Common myeloid progenitor, CD34-positive (primary cell): ENCODE results near the gene ERICH4.
"Not testable (repeated sequence)": the region's sequence is repeated elsewhere in the genome, so short reads cannot be mapped to it uniquely, and the experiment has no call there.

Source experiments
- CTCF ChIA-PET: fragments of 350-600 bp; sonication (Branson Sonifier 250); formaldehyde crosslinking; loops from one replicate; lab custom pipeline; 2021; ENCODE audit warnings: antibody characterized with exemption; lab: Charles Lee
- POLR2A ChIA-PET: fragments of 350-600 bp; sonication (Branson Sonifier 250); formaldehyde crosslinking; loops from one replicate; lab custom pipeline; 2021; ENCODE audit warnings: antibody characterized with exemption; lab: Charles Lee
- DNase-seq, 3 donors: peaks; one replicate each; pipeline versions ENCODE4 v3.0.0 to v3.0.0-alpha.2; 2013
- H3K27ac ChIP-seq, 2 experiments: 1 replicate in 1 of 2; 2 replicates in 1 of 2; pipeline ENCODE4 v1.7.0; 2013; ENCODE audit warnings: inconsistent platforms in 2 of 2, low read length in 2 of 2, mild to moderate bottlenecking in 2 of 2, low read depth in 1 of 2, moderate library complexity in 1 of 2; ENCODE audit not compliant: severe bottlenecking in 2 of 2, insufficient read depth in 1 of 2, poor library complexity in 1 of 2
- H3K27me3 ChIP-seq, 5 experiments: replicated peaks in 2 of 5; 1 replicate in 3 of 5; 2 replicates in 2 of 5; pipeline versions ENCODE4 v1.6.1 to v1.7.0; 2013; ENCODE audit warnings: low read length in 4 of 5, mild to moderate bottlenecking in 2 of 5, moderate library complexity in 2 of 5, inconsistent platforms in 1 of 5; ENCODE audit not compliant: insufficient read depth in 5 of 5, control insufficient read depth in 4 of 5
- H3K36me3 ChIP-seq, 4 experiments: 1 replicate in 2 of 4; 2 replicates in 2 of 4; pipeline versions ENCODE4 v1.6.1 to v1.7.0; 2013; ENCODE audit warnings: low read length in 3 of 4, control low read depth in 1 of 4, mild to moderate bottlenecking in 1 of 4; ENCODE audit not compliant: control insufficient read depth in 4 of 4, insufficient read depth in 4 of 4
- H3K4me1 ChIP-seq, 4 experiments: 1 replicate in 3 of 4; 2 replicates in 1 of 4; pipeline versions ENCODE4 v1.6.1 to v1.7.1; 2013; ENCODE audit warnings: low read length in 3 of 4, mild to moderate bottlenecking in 3 of 4, control low read depth in 1 of 4, inconsistent platforms in 1 of 4, moderate library complexity in 1 of 4; ENCODE audit not compliant: control insufficient read depth in 4 of 4, insufficient read depth in 4 of 4; ENCODE audit errors: control extremely low read depth in 1 of 4
- H3K4me3 ChIP-seq, 7 experiments: 1 replicate in 4 of 7; 2 replicates in 3 of 7; pipeline versions ENCODE4 v1.5.1 to v1.7.0; 2013; ENCODE audit warnings: mild to moderate bottlenecking in 7 of 7, low read length in 6 of 7, moderate library complexity in 6 of 7, inconsistent platforms in 2 of 7, low read depth in 2 of 7, control low read depth in 1 of 7; ENCODE audit not compliant: insufficient read depth in 4 of 7, control insufficient read depth in 1 of 7; ENCODE audit errors: extremely low read depth in 1 of 7
- H3K9me3 ChIP-seq, 5 experiments: 1 replicate in 4 of 5; 2 replicates in 1 of 5; pipeline versions ENCODE4 v1.6.1 to v1.7.1; 2013; ENCODE audit warnings: low read length in 4 of 5, mild to moderate bottlenecking in 2 of 5, inconsistent platforms in 1 of 5, low read depth in 1 of 5, moderate library complexity in 1 of 5; ENCODE audit not compliant: control insufficient read depth in 4 of 5, insufficient read depth in 2 of 5; ENCODE audit errors: control extremely low read depth in 1 of 5
- WGBS: methylation state at CpG from one replicate; pipeline ENCODE4 v1.1.5; 2013; ENCODE audit not compliant: insufficient coverage; 5-methylcytosine and 5-hydroxymethylcytosine counted together

ERICH4 gene

GRCh38 chr19:41480336-41480735 is 37.4 kb downstream of the ERICH4 start:
- no peaks in the 10 kb centered on the region for H3K9me3 ChIP-seq
- no peak overlapping the region for H3K4me3 ChIP-seq
- H3K27me3 ChIP-seq = peaks cover 2 to 28% (median 16%) of the 10 kb centered on the region in 5 experiments
- ChIA-PET POLR2A (no interaction called here), CTCF (no interaction called here)
- no peaks in the 10 kb centered on the region for H3K36me3 ChIP-seq
- no peak overlapping the region for H3K27ac ChIP-seq
- DNase-seq = no peak
- WGBS = 93% methylated on average over 12 of the region's 12 CpGs
- no peaks in the 10 kb centered on the region for H3K4me1 ChIP-seq

GRCh38 chr19:41484822-41485221 is 41.9 kb downstream of the ERICH4 start:
- CTCF ChIA-PET = interaction anchor here (1.3 to 1.5 kb wide), 2 partner anchors 12 to 38 kb away, joined by 4 read pairs; no protein-coding TSS in a partner anchor
- Histone ChIP-seq H3K27ac (no peak overlapping the region), H3K36me3 (no peaks in the 10 kb centered on the region), H3K4me3 (no peak overlapping the region), H3K27me3 (peaks cover 0 to 30% (median 5%) of the 10 kb centered on the region in 5 experiments), H3K9me3 (peaks cover 0 to 9% (median 0%) of the 10 kb centered on the region in 5 experiments), H3K4me1 (no peaks in the 10 kb centered on the region)
- 100% methylated on average over 2 of the region's 4 CpGs for WGBS
- POLR2A ChIA-PET = no interaction called here
- DNase-seq = no peak

GRCh38 chr19:41486953-41487352 is 44.0 kb downstream of the ERICH4 start:
- no CpG with 5 or more reads among the region's 4 CpGs for WGBS
- POLR2A ChIA-PET, H3K4me3 ChIP-seq, H3K9me3 ChIP-seq, H3K36me3 ChIP-seq, DNase-seq, H3K27ac ChIP-seq, H3K4me1 ChIP-seq: not testable (repeated sequence)
- peaks cover 0 to 24% (median 5%) of the 10 kb centered on the region in 5 experiments for H3K27me3 ChIP-seq
- CTCF ChIA-PET = interaction anchor here (0.9 to 1.3 kb wide), 2 partner anchors 13 to 36 kb away, joined by 3 read pairs; no protein-coding TSS in a partner anchor

- H3K27ac ChIP-seq = no peak overlapping the region
- H3K27me3 ChIP-seq = peaks cover 0 to 4% (median 0%) of the 10 kb centered on the region in 5 experiments
- no peak overlapping the region for H3K4me3 ChIP-seq
- no peak for DNase-seq
- CTCF ChIA-PET = no interaction called here
- H3K9me3 ChIP-seq = no peaks in the 10 kb centered on the region
- WGBS = 100% methylated on average over 2 of the region's 5 CpGs
- no peaks in the 10 kb centered on the region for H3K4me1 ChIP-seq
- POLR2A ChIA-PET = no interaction called here
- no peaks in the 10 kb centered on the region for H3K36me3 ChIP-seq
These were observed 49.9 kb downstream of the ERICH4 start for GRCh38 chr19:41492843-41493242.
